Stimulated activated naive CD8-positive, alpha-beta T cell treated with anti-CD3 and anti-CD28 coated beads, Interleukin-15, Interleukin-2, amounts not matched to agents 100 ng/mL and 50 ng/mL, for 24 hours (primary cell): ENCODE data around the gene RERE.
A peak's percentile ranks its signal among the peaks of the same experiment; 100 is the strongest.
"Not testable (repeated sequence)": the region's sequence is repeated elsewhere in the genome, so short reads cannot be mapped to it uniquely, and the experiment has no call there.

Experiments used
- H3K27ac Mint-ChIP-seq: one replicate; pipeline ENCODE4 v1.8.0; 2021; ENCODE audit warnings: mild to moderate bottlenecking, mixed read lengths
- H3K27me3 Mint-ChIP-seq: one replicate; pipeline ENCODE4 v1.8.0; 2021; ENCODE audit warnings: mixed read lengths
- H3K36me3 Mint-ChIP-seq: one replicate; pipeline ENCODE4 v1.8.0; 2021; ENCODE audit warnings: low read depth, mixed read lengths
- H3K4me1 Mint-ChIP-seq: one replicate; pipeline ENCODE4 v1.8.0; 2021; ENCODE audit warnings: low read depth, mixed read lengths
- H3K4me3 Mint-ChIP-seq: one replicate; pipeline ENCODE4 v1.8.0; 2021; ENCODE audit warnings: mild to moderate bottlenecking, mixed read lengths
- H3K9me3 Mint-ChIP-seq: one replicate; pipeline ENCODE4 v1.8.0; 2021; ENCODE audit warnings: mixed read lengths

RERE gene

DNA sequence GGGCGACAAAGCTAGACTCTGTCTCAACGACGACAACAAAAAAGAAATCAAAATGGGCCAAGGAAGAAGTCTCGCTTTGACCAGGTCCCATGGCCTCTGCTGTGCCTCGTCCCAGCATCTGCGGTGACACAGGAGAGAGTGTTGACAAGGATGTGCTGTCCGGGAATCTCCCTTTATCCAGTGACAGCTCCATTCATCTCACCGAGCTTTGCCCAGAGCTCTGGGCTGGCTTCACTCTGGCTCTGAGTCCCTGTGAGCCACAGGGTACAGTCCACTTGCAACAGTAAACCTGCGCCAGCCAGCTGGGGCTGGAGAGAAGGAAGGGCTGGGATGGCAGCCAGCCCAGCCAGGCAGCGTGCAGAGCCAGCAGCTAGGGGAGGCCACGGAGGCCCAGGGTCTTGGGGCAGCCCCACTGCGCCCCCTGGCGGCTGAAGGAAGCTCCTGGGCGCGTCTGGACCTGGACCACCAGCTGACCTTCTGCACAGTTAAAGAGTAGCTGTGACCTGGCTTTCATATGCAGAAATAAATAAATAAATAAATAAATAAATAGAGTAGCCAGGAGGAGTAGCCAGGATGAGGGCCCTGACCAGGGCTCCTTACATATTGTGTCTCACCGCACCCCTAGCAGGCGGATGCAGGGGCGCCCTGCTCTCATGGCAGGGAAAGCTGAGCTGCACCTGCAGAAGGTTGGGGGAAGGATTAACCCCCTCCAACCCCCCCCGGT is 31.4 kb upstream of the RERE start:
- no peak overlapping the region for H3K27ac Mint-ChIP-seq
- H3K9me3 Mint-ChIP-seq = no peaks in the 10 kb centered on the region
- H3K36me3 Mint-ChIP-seq = no peaks in the 10 kb centered on the region
- H3K4me1 Mint-ChIP-seq = peaks cover 3% of the 10 kb centered on the region
- no peak overlapping the region for H3K4me3 Mint-ChIP-seq
- H3K27me3 Mint-ChIP-seq = no peaks in the 10 kb centered on the region

DNA sequence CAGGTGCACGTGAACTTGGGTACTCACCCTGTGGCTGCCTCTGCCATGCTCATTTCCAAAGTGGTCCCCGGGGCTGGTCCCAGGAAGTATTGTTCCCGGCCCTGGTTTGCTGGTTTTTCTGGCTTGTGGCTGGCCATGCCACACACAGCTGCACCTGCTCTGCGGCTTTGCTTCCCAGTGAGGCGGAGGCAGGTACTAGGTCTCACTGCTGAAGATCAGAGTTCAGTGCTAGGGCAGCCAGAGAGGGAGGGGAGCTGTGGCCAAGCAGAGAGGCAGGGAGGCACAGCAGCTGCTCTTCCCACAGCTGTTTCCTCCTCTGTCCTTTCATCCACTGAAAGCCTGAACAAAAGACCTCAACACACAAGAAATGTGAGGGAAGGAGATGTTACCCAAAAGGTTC is 30.6 kb upstream of the RERE start:
- H3K4me3 Mint-ChIP-seq = no peak overlapping the region

DNA sequence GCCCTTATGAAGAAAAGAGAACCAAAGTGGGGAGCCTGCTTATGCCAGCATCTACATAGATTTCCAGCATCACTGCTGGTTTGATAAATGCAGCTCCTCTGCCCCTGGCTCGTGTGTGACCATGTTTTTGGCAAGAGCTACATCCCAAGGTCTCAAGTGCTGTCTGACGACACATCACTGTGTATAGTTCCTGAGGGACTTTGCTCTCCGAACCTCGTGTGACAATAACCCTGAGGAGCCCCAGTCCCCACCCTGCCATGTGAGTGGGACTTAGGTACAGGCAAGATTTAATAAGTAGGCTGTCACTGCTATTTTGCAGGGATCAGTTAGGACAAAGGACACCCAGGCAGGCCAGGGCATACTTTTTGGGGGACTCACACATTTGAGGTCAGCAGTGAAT is 28.8 kb upstream of the RERE start:
- H3K4me3 Mint-ChIP-seq = no peak overlapping the region
- no peaks in the 10 kb centered on the region for H3K36me3 Mint-ChIP-seq
- no peak overlapping the region for H3K27ac Mint-ChIP-seq
- no peaks in the 10 kb centered on the region for H3K9me3 Mint-ChIP-seq
- peaks cover 3% of the 10 kb centered on the region for H3K4me1 Mint-ChIP-seq
- H3K27me3 Mint-ChIP-seq = no peaks in the 10 kb centered on the region

More for the DNA sequence above, 30.6 kb upstream of the RERE start:
- no peak overlapping the region for H3K27ac Mint-ChIP-seq
- H3K36me3 Mint-ChIP-seq = no peaks in the 10 kb centered on the region
- no peaks in the 10 kb centered on the region for H3K9me3 Mint-ChIP-seq
- H3K27me3 Mint-ChIP-seq = no peaks in the 10 kb centered on the region
- H3K4me1 Mint-ChIP-seq = peaks cover 3% of the 10 kb centered on the region

DNA sequence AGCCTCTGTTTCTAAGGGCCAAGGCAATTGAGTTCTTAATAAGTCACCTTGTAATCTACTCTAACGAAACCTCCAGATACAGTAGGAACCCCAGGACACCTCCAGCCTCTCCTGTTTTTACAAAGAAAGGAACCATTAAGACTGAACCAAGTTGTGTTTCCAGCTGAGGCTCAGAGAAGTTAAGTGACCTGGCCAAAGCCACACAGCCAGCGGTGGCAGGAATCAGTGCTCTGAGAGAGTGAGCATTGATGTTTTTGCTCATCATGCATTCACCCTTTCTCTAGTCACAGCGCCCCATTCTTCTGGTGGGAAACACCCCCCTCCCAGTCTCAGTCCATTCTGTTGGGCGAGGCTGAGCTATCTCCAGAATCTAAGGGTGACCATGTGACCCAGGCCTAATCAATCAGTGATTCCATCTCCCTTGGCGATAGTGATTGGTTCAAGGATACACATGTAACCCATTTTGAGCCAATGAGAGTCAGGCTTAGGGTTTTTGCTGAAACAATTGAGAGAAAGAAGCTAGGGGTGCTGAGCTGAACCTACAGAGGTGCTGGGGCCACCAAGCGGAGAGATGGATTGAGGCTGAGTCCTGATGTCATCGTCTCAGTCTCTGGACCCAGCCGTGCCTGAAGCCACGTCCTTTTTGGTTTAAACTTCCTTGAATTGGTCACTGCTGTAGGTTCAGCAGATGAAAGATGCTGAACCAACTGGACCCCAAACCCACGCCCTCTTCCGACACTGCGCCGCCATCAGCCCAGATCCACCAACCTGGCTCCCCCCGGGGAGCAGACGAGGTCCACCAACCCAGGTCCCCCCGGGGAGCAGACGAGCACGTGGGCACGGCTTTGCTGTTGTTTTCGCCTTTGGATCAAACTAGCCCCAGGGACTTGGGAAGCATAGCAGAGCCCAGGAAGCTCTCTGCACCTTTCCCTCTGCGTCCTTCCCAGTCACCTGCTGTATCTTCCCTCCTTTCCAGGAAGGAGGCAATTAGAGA is 28.0 kb upstream of the RERE start:
- H3K27ac Mint-ChIP-seq = no peak overlapping the region

DNA sequence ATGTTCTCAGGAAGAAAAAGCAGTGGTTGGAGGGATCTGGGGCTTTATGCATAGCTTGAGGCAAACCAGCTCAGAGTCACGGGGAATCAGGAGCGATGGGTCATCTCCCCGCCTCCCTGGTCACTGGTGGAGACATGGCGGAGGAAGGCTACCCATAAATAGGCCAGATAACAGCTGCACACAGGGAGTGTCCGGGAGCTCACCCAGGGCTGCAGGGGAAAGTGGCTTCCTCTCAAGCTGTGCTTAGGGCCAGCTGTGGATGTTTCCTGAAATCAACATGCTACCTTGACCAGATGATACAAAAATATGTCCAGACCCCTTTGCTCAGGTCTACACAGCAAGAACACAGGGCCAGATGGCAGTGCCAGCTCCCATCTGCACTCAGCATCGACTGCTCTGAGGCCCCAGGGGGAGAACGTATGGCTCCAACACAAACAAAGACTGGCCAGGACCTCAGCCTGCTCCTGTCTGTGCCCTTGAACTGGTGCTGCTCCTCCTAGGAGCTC is 27.1 kb upstream of the RERE start:
- Mint-ChIP-seq H3K36me3 (no peaks in the 10 kb centered on the region), H3K4me3 (no peak overlapping the region), H3K27ac (no peak overlapping the region), H3K9me3 (peaks cover 10% of the 10 kb centered on the region), H3K4me1 (peaks cover 3% of the 10 kb centered on the region), H3K27me3 (no peaks in the 10 kb centered on the region)

More for the DNA sequence above, 28.0 kb upstream of the RERE start:
- Mint-ChIP-seq H3K4me3 (no peak overlapping the region), H3K4me1 (peaks cover 3% of the 10 kb centered on the region), H3K27me3 (no peaks in the 10 kb centered on the region), H3K36me3 (no peaks in the 10 kb centered on the region), H3K9me3 (peaks cover 2% of the 10 kb centered on the region)

DNA sequence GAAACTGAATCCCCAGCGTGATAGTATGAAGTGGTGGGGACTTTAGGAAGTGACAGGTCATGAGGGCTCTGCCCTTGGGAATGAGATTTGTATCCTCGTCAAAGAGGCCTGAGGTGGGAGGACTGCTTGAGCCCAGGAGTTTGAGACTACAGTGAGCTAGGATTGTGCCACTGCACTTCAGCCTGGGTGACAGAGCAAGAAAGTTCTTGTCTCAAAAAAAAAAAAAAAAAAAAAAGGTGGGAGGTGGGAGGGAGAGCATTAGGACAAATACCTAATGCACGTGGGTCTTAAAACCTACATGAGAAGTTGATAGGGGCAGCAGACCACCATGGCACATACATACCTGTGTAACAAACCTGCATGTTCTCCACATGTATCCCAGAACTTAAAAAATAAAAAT is 24.0 kb upstream of the RERE start:
- Mint-ChIP-seq H3K4me3 (no peak overlapping the region), H3K36me3 (no peaks in the 10 kb centered on the region), H3K9me3 (peaks cover 10% of the 10 kb centered on the region), H3K27ac (no peak overlapping the region), H3K4me1 (no peaks in the 10 kb centered on the region), H3K27me3 (no peaks in the 10 kb centered on the region)

DNA sequence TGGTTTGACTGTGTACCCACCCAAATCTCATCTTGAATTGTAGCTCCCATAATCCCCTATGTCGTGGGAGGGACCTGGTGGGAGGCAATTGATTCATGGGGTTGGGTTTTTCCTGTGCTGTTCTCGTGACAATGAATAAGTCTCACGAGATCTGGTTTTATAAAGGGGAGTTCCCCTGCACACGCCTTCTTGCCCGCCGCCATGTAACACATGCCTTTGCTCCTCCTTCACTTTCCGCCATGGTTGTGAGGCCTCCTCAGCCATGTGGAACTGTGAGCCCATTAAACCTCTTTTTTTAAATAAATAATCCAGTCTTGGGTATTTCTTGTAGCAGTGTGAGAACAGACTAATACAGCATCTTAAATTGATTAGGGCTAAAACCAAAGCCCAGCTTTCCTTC is 22.6 kb upstream of the RERE start:
- Mint-ChIP-seq H3K9me3 (peaks cover 10% of the 10 kb centered on the region), H3K4me3 (no peak overlapping the region), H3K27me3 (no peaks in the 10 kb centered on the region), H3K36me3 (no peaks in the 10 kb centered on the region), H3K27ac (peak overlapping the region; percentile 19), H3K4me1 (no peaks in the 10 kb centered on the region)

DNA sequence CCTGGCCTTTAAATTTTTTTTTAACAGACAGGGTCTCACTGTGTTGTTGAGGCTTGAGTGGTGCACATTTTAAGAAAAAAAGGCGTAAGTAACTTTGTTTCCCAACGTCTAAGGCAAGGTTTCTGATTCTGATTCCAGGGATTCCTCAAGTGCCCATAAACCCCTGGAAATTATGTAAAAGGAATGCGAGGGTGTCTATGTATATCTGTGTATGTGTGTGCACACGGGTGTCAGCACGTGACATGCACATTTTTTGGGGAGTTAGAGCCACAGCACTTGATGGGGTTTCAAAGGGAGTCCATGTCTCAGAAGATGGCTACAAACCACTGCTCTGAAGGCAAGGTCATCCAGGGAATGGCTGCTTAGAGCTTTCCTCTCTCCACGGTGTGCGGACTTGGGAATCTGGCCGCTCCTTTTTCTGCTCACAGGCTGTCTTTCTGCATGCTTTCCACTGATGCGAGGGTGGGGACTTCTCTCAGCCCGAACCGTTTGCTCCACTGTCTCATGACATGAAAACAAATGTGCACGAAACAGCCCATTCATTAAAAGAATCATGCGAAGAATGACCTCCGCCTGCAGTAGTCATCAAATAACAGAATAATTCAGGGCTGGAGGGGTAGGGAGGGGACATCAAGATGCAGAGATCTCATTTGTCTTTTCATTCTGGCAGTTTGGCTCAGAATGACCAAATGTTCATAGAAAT is 18.7 kb upstream of the RERE start:
- Mint-ChIP-seq H3K27me3 (no peaks in the 10 kb centered on the region), H3K4me3 (no peak overlapping the region), H3K9me3 (peaks cover 10% of the 10 kb centered on the region), H3K36me3 (no peaks in the 10 kb centered on the region), H3K27ac (no peak overlapping the region), H3K4me1 (no peaks in the 10 kb centered on the region)

DNA sequence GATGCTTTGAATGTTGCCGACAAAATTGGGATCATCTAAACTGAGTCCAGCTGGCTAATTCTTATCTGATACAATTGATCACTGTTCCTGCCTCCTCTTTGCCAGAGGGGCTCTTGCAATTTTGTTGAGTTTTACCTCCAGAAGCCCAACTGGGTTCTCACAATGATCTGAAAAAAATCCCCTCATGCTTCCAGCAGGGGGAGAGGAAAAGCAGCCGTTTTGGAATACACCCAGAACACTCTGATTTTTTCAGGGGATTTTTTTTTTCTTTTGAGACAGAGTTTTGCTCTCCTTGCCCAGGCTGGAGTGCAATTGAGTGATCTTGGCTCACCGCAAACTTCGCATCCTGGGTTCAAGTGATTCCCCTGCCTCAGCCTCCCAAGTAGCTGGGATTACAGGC is 13.9 kb upstream of the RERE start:
- Mint-ChIP-seq H3K27me3 (no peaks in the 10 kb centered on the region), H3K36me3 (no peaks in the 10 kb centered on the region), H3K27ac (no peak overlapping the region), H3K4me3 (no peak overlapping the region), H3K9me3 (no peaks in the 10 kb centered on the region), H3K4me1 (peaks cover 18% of the 10 kb centered on the region)

DNA sequence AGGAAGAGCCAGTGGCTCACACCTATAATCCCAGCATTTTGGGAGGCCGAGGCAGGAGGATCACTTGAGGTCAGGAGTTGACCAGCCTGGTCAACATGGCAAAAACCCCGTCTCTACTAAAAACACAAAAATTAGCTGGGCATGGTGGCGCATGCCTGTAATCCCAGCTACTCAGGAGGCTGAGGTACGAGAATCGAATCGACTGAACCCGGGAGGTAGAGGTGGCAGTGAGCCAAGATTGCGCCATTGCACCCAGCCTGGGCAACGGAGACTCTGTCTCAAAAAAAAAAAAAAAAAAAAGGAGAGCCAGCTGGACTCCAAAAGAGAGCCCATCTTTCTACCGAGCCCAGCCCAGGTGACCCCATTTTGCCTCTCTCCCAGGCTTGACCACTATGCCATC is 13.3 kb upstream of the RERE start:
- not testable (repeated sequence) for H3K27me3 Mint-ChIP-seq, H3K27ac Mint-ChIP-seq, H3K9me3 Mint-ChIP-seq, H3K36me3 Mint-ChIP-seq, H3K4me3 Mint-ChIP-seq
- H3K4me1 Mint-ChIP-seq = peaks cover 18% of the 10 kb centered on the region

DNA sequence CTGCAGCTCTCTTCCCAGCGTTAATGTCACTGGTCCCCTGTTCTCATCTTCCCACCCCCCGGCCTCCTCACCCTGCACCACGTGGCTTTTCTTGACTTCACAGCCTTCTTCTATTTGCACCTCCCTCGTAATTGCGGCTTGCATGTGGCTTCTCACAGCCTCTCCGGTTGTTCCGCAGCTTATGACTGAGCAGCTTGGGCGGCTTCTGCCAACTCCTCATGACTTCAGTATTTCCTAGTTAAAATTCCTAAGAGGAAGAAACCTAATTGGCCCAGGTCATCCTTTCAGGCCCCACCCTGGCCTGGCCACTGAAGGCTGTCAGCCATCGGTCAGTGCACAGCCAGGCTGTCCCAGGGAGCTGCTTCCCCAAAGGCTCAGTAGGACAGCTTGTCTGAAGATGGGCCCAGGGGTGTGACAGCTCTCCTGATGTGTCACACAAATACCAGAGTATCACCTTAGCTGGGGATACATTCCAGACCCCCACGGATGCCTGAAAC is 8.6 kb upstream of the RERE start:
- Mint-ChIP-seq H3K4me3 (no peak overlapping the region), H3K27ac (no peak overlapping the region), H3K27me3 (no peaks in the 10 kb centered on the region), H3K9me3 (no peaks in the 10 kb centered on the region), H3K36me3 (no peaks in the 10 kb centered on the region), H3K4me1 (peaks cover 18% of the 10 kb centered on the region)

DNA sequence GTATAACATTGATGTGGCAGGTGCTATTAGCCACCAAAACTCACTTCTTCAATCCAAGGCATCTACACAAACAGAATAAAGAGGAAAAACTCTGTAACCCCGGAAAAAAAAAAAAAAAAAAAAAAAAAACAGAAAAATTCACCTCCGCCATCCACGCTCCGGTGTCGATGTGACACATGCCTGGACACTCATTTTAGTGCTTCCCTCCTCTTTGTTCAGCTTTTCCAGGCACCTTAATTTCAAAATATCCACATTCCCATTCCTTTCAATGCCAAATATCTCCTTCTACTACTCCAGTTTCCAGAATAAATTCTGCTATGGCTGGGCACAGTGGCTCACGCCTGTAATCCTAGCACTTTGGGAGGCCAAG is 5.8 kb upstream of the RERE start:
- Mint-ChIP-seq H3K36me3 (no peaks in the 10 kb centered on the region), H3K9me3 (no peaks in the 10 kb centered on the region), H3K4me3 (no peak overlapping the region), H3K27me3 (no peaks in the 10 kb centered on the region), H3K4me1 (peaks cover 4% of the 10 kb centered on the region), H3K27ac (no peak overlapping the region)

DNA sequence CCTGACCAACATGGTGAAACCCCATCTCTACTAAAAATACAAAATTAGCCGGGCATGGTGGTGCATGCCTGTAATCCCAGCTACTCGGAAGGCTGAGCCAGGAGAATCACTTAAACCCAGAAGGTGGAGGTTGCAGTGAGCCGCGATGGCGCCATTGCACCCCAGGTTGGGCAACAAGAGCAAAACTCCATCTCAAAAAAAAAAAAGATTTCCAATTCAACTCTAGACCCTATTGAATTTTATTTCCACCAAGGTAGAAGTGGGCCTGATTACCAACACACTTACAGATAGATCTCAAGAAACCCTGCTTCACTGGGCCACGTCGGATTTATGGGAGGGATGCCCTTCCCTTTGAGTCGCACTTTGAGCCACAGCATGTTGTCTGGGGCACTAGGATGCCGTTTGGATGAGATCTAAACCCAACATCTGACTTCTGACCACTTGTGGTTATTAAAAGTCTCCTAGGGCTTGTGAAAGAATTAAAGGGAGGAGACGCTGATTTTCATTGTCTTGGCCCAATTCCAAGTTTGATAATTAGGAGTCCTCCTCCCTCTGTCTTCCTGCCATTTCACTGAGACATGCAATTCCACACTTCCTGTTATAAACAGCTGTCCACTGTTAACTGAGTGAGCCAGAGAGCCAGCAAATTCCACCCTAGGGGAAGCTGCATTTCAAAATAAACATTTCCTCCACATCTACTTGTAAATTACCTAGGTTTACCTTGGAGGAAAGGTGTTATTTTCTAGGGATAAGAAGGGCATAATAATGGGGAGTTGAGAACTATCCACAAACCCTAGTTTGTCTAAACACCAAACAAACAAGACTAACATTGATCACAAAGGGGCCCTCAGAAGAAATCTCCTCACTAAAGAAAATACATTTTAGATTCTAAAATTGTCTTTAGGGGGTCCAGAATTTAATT is 5.2 kb upstream of the RERE start:
- no peaks in the 10 kb centered on the region for H3K27me3 Mint-ChIP-seq
- no peak overlapping the region for H3K4me3 Mint-ChIP-seq
- no peak overlapping the region for H3K27ac Mint-ChIP-seq
- no peaks in the 10 kb centered on the region for H3K36me3 Mint-ChIP-seq
- peaks cover 7% of the 10 kb centered on the region for H3K4me1 Mint-ChIP-seq
- H3K9me3 Mint-ChIP-seq = no peaks in the 10 kb centered on the region

DNA sequence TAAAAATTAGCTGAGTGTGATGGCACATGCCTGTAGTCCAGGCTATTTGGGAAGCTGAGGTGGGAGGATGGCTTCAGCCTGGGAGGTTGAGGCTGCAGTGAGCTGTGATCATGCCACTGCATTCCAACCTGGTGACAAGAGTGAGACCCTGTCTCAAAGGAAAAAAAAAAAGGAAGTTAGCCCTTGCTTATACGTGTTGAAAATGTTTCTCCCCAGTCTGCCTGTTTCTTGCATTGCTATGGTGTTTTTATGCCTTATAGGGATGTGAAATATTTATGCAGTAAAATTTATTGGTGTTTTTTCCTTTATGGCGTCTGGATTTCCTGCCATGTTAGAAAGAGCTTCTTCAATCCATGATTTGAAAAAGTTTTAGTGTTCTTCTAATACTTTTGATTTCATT is 3.6 kb upstream of the RERE start:
- H3K27ac Mint-ChIP-seq = no peak overlapping the region
- no peaks in the 10 kb centered on the region for H3K36me3 Mint-ChIP-seq
- H3K27me3 Mint-ChIP-seq = no peaks in the 10 kb centered on the region
- no peak overlapping the region for H3K4me3 Mint-ChIP-seq
- peaks cover 15% of the 10 kb centered on the region for H3K4me1 Mint-ChIP-seq
- no peaks in the 10 kb centered on the region for H3K9me3 Mint-ChIP-seq
